HFFc6 (cell line): ENCODE results near the gene TMEM54. TPM values are rescaled to one million over a fixed set of nuclear protein-coding genes. Genes with fewer than 3 reads are reported as not detected.

Experiments
- DNase-seq: peaks from one replicate; pipeline ENCODE4 v3.0.0-alpha.2; 2018
- H3K27ac Mint-ChIP-seq: 2 replicates; pipeline ENCODE4 v1.8.0; 2020; ENCODE audit warnings: mild to moderate bottlenecking, mixed read lengths
- H3K27me3 Mint-ChIP-seq: 2 replicates; pipeline ENCODE4 v1.8.0; 2021; ENCODE audit warnings: mild to moderate bottlenecking, moderate library complexity, mixed read lengths; ENCODE audit not compliant: insufficient read depth
- H3K36me3 Mint-ChIP-seq: 2 replicates; pipeline ENCODE4 v1.8.0; 2021; ENCODE audit warnings: low read depth, mixed read lengths
- H3K4me1 Mint-ChIP-seq: 2 replicates; pipeline ENCODE4 v1.8.0; 2020; ENCODE audit warnings: low read depth, mixed read lengths
- H3K4me3 Mint-ChIP-seq: 2 replicates; pipeline ENCODE4 v1.8.0; 2020; ENCODE audit warnings: mild to moderate bottlenecking, moderate library complexity, mixed read lengths
- H3K9me3 Mint-ChIP-seq: 2 replicates; pipeline ENCODE4 v1.8.0; 2020; ENCODE audit warnings: mild to moderate bottlenecking, mixed read lengths
- CTCF ChIP-seq: fragments of 200-600 bp; sonication (generic); IDR thresholded peaks from 2 replicates; pipeline ENCODE4 v1.5.0; 2021; ENCODE audit warnings: antibody characterized with exemption, mild to moderate bottlenecking
- total RNA-seq, 6 experiments: library from RNA; stranded (reverse); fragmentation: NEBNext Ultra II Directional; extraction: Animal tissue kit (Norgen Biotek cat#: 25700); gene quantifications; 2 replicates in 1 of 6; 3 replicates in 5 of 6; pipeline ENCODE4 v1.2.3, GENCODE V29; 2021

Gene TMEM54
- total RNA-seq, 6 experiments from 2014 or later, result 23.4 to 31.4 (median 25.8) TPM

GRCh38 chr1:32897082-32898049, 3.8 kb downstream of the TMEM54 start:
- no peak for DNase-seq
- peaks cover 12% of the 10 kb centered on the region for H3K4me1 Mint-ChIP-seq
- peaks cover 2% of the 10 kb centered on the region; the same call in 1 of the 2 replicates for H3K9me3 Mint-ChIP-seq
- TF ChIP-seq CTCF, result no peak
- peaks cover under 1% of the 10 kb centered on the region; the same call in 1 of the 2 replicates for H3K36me3 Mint-ChIP-seq
- peaks cover 2% of the 10 kb centered on the region for H3K27me3 Mint-ChIP-seq
- no peak overlapping the region for H3K4me3 Mint-ChIP-seq
- H3K27ac Mint-ChIP-seq, result no peak overlapping the region

DNA sequence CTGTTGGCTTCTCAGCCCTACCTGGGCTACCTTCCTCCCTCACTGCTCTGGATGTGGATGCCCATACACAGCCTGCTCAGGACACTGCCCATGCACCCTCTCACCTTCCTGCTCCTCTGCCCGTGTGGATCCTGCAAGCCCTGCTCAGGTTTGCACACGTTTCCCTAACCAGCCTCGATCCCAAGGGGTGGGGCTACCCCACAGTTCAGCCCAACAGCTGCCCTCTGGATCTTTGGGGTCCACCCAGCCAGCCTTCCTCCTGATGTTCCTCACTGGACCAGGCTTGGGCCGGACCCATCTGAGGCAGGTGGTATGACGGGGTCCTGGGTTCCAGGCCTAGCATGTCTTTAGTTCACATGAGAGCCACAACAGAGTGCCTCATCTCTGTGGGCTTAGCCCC, 4.7 kb downstream of the TMEM54 start:
- no peak for TF ChIP-seq CTCF
- Mint-ChIP-seq H3K9me3 (peaks cover 4% of the 10 kb centered on the region; the same call in 1 of the 2 replicates), H3K27ac (no peak overlapping the region), H3K4me3 (no peak overlapping the region), H3K4me1 (peaks cover 15% of the 10 kb centered on the region), H3K36me3 (peaks cover 4% of the 10 kb centered on the region; the same call in 1 of the 2 replicates), H3K27me3 (peaks cover 3% of the 10 kb centered on the region)
- no peak for DNase-seq

- H3K9me3 Mint-ChIP-seq, result peaks cover 4% of the 10 kb centered on the region; the same call in 1 of the 2 replicates
- H3K36me3 Mint-ChIP-seq, result peaks cover 4% of the 10 kb centered on the region; the same call in 1 of the 2 replicates
Observed at GRCh38 chr1:32895325-32896215, 5.6 kb downstream of the TMEM54 start.

GRCh38 chr1:32894681-32895080, 6.5 kb downstream of the TMEM54 start:
- peaks cover 20% of the 10 kb centered on the region for H3K4me1 Mint-ChIP-seq
- no peak overlapping the region for H3K4me3 Mint-ChIP-seq
- H3K27ac Mint-ChIP-seq, result no peak overlapping the region
- TF ChIP-seq CTCF, result no peak
- H3K9me3 Mint-ChIP-seq, result peaks cover 4% of the 10 kb centered on the region; the same call in 1 of the 2 replicates
- DNase-seq, result no peak
- peaks cover 7% of the 10 kb centered on the region for H3K27me3 Mint-ChIP-seq
- H3K36me3 Mint-ChIP-seq, result peaks cover 4% of the 10 kb centered on the region; the same call in 1 of the 2 replicates

More at GRCh38 chr1:32895325-32896215, 5.6 kb downstream of the TMEM54 start:
- no peak overlapping the region for H3K4me3 Mint-ChIP-seq
- H3K27ac Mint-ChIP-seq, result no peak overlapping the region
- H3K4me1 Mint-ChIP-seq, result peaks cover 20% of the 10 kb centered on the region
- TF ChIP-seq CTCF, result no peak
- H3K27me3 Mint-ChIP-seq, result peaks cover 4% of the 10 kb centered on the region
- no peak for DNase-seq

- DNase-seq, result no peak
- H3K36me3 Mint-ChIP-seq, result peaks cover 4% of the 10 kb centered on the region; the same call in 1 of the 2 replicates
- no peak overlapping the region for H3K27ac Mint-ChIP-seq
- peaks cover 4% of the 10 kb centered on the region; the same call in 1 of the 2 replicates for H3K9me3 Mint-ChIP-seq
- no peak overlapping the region for H3K4me3 Mint-ChIP-seq
- peaks cover 20% of the 10 kb centered on the region for H3K4me1 Mint-ChIP-seq
- H3K27me3 Mint-ChIP-seq, result peaks cover 12% of the 10 kb centered on the region
- no peak for TF ChIP-seq CTCF
Observed at GRCh38 chr1:32894019-32894600, 7.1 kb downstream of the TMEM54 start.
